LNCaP clone FGC (cell line): ENCODE measurements around the gene PNMA6F.
"Not testable (repeated sequence)": the region's sequence is repeated elsewhere in the genome, so short reads cannot be mapped to it uniquely, and the experiment has no call there.

Experiments
- DNase-seq: peaks from one replicate; pipeline ENCODE4 v3.0.0-alpha.2; 2011; ENCODE audit warnings: low read depth
- H3K4me3 ChIP-seq: 2 replicates; pipeline ENCODE4 v1.5.1; 2011; ENCODE audit warnings: mild to moderate bottlenecking, low read depth, low read length, control low read depth
- TF ChIP-seq, protein P1 (sequence below): IDR thresholded peaks from 2 replicates; pipeline ENCODE4 v1.5.1; 2012; ENCODE audit warnings: mild to moderate bottlenecking; ENCODE audit not compliant: control insufficient read depth, insufficient read depth; ENCODE audit errors: extremely low read depth

Gene PNMA6F

DNA sequence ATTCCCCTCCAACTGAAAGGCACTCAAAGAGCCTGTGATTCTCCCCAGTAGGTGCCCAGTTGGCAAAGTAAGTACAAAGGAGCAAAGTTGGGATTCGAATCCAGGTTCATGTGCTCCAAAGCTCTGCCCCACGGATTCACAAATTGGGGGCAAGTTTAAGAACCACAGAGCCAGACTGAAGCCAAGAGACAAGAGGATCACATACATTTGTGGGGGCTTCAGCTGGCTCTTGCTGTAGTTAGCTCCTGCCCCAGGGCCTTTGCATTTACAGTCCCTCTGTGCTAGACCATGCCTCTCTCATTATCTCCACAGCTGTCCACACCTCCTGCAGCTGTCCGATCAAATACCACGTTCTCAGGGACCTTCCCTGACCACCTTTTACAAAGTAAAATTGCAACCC is 18.8 kb downstream of the PNMA6F start:
- no peak overlapping the region for H3K4me3 ChIP-seq
- TF ChIP-seq, protein P1, sequence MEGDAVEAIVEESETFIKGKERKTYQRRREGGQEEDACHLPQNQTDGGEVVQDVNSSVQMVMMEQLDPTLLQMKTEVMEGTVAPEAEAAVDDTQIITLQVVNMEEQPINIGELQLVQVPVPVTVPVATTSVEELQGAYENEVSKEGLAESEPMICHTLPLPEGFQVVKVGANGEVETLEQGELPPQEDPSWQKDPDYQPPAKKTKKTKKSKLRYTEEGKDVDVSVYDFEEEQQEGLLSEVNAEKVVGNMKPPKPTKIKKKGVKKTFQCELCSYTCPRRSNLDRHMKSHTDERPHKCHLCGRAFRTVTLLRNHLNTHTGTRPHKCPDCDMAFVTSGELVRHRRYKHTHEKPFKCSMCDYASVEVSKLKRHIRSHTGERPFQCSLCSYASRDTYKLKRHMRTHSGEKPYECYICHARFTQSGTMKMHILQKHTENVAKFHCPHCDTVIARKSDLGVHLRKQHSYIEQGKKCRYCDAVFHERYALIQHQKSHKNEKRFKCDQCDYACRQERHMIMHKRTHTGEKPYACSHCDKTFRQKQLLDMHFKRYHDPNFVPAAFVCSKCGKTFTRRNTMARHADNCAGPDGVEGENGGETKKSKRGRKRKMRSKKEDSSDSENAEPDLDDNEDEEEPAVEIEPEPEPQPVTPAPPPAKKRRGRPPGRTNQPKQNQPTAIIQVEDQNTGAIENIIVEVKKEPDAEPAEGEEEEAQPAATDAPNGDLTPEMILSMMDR = no peak
- DNase-seq = no peak

DNA sequence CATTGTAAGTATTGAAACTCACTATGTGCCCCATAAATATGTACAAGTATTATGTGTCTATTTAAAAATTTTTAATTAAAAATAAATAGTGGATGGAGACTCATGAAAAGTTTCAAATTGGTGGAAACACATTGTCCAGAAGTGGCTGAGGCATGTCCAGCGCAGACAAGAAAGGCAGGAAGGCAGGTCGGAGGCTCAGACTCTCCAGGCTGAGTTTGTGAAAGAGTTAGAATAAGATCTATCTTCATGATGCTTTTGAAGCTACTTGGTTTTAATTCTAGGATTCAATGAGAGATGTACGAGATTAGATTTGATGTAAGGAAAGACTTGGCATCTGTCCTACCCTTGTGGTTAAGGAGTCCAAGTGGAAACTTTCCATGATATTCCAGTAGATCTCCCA is 19.8 kb downstream of the PNMA6F start:
- TF ChIP-seq, protein P1 = no peak
- DNase-seq = no peak
- H3K4me3 ChIP-seq = no peak overlapping the region

DNA sequence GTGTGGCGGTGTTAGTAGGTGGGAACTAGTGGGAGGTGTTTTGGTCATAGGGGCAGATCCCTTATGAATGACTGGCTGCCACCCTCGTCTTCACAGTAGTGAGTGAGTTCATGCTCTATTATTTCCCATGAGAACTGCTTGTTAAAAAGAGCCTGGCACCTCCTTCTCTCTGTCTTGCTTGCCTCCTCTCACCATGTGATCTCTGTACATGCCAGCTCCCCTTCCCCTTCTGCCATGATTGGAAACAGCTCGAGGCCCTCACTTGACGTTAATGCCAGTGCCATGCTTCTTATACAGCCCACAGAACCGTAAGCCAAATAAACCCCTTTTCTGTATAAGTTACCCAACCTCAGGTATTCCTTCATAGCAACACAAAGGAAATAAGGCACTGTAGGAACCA is 21.7 kb downstream of the PNMA6F start:
- no peak overlapping the region for H3K4me3 ChIP-seq
- DNase-seq = no peak
- TF ChIP-seq, protein P1 = no peak

DNA sequence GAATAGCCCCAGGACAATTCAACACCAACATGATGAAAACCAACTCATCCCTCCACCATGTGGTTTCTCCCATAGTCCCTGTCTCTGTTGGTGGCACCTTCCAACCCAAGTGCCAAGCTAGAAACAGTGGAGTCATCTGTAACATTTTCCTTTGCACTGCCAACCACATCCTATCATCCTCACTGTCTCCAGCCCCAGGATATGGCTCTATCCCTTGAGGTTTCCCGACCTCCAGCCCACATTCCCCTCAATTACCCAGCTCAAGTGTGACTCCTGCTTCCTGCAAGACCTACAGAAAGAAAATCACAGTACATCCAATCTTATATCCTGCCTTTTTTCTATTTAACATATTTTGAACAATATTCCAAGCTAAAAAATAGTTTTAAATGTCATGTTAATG is 24.2 kb downstream of the PNMA6F start:
- TF ChIP-seq, protein P1 = no peak
- DNase-seq = no peak
- H3K4me3 ChIP-seq = no peak overlapping the region

DNA sequence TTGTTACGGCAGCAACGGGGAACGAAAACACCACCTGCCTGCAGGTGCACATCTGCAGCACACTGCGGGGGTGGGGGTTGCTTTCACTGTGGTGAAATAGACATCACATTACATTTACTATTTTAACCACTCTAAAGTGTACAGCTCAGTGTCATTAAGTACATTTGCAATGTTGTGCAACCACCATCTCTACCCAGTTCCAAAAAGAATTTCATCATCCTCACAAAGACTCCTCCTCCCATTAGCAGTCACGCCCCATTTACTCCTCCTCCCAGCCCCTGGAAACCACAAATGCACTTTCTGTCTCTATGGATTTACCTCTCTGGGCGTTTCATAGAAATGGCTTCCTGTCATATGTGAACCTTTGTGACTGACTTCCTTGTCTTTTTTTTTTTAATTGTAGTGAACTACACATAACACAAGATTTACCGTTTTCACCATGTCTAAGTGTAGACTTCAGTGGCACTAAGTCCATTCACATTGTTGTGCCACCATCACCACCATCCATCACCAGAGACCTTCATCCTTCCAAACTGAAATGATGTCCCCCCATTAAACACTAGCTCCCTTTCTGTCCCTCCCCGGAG is 28.0 kb downstream of the PNMA6F start:
- not testable (repeated sequence) for DNase-seq, H3K4me3 ChIP-seq

DNA sequence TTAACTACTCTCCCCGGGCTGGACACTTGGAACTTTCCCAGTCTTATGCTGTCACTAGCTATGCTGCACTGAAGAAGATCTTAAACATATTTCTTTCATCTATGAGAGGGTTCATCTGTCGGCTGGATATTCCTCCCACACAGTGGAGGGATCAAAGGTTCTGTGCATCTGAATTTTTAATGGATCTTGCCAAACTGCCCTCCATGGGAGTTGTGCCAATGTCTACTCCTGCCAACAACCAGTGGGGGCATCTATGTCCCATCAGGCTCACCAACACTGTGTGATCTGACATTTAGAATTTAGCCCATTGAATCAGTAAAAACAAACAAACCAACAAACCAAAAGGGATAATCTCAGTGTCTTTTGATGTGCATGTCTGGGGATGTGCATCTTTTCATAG is 32.8 kb downstream of the PNMA6F start:
- not testable (repeated sequence) for H3K4me3 ChIP-seq, DNase-seq

DNA sequence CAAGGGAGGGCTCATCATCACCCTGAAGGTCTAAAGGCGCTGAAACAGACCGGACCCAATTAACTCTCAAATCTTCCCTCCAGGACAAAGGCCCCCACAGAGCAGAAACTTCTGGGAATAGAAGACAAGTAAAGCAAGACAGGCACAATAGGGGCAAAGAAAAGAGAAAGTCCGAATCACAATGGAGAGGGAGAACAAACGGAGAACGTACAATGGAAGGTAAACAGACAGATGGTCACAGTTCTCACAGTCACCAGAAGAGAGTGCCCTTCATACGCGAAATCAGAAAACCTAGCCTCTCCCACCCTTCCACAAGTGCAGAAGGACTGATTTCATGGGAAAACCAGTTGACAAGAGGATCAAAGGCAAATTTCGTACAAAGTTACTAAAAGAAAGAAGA is 35.9 kb downstream of the PNMA6F start:
- H3K4me3 ChIP-seq, DNase-seq: not testable (repeated sequence)

DNA sequence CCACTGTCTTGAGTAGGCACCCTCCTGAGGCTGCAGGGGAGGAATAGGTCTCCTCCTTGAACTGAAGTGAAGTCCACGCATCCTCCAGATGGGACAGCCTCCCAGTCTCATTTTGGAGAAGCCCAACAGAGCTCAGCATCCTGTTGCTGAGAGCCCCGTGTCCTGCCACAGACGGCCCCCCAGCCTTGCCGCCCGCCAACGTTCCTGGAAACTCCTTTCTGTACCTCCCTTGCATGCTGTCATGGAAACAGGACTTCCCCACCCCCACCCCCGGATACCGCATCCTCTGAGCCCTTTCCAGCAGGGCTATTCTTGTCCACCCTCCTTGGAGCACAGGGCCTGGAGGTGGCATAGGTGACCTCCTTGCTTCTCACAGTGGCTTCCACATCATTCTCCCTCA is 37.6 kb downstream of the PNMA6F start:
- DNase-seq, H3K4me3 ChIP-seq: not testable (repeated sequence)

DNA sequence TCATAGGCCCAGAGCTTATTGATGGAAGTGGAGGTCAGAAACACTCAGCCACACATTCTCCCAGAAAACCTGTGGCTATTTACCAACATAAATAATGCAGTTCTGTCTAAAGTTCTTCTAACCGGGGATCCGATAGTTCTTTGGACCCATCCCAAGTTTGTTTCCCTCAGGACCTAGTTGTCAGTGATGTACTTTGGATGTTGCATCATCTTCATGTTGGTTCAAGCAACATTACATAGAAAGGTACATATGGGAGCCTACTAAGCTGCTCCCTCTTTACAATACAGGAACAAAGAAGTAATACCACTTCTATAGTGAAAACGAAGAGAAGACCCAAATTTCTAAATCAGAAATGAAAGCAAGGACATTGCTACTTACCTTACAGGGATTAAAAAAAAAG is 39.8 kb downstream of the PNMA6F start:
- DNase-seq = not testable (repeated sequence)

DNA sequence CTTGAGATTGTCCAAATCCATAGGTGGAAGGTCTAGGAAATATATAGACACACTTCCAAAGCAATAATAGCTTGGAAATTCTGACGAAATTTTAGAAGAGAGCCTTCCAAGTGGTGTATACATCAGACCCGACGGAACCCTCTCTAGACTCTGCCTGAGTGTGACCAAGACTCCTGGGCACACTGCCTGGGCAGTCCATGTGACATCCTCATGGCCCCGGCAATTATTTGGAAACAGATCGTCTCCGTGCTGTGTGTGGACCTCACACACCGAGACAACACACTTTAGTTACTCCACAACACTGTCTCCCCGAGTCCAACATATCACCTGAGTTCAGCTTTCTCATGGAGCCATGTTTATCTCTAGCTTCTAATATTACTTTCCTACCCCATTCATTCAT is 42.3 kb downstream of the PNMA6F start:
- not testable (repeated sequence) for H3K4me3 ChIP-seq, DNase-seq

More for the DNA sequence above, 39.8 kb downstream of the PNMA6F start:
- H3K4me3 ChIP-seq = not testable (repeated sequence)

DNA sequence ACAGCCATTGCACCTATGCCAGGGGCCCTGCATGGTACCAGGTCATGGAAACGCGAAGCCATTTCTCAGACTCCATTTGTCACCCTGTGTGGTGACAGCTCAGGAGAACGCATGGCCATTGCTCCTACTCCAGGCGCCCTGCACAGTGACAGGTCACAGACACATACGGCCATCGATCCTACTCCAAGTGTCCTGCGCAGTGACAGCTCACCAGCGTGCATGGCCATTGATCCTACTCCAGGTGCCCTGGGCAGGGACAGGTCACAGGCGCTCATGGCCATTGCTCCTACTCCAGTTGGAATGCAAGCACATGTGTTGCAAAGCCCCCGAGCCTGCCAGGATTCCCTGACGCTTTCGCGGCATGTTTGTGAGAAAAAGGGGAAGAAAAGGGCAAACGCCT is 45.5 kb downstream of the PNMA6F start:
- DNase-seq, H3K4me3 ChIP-seq: not testable (repeated sequence)

DNA sequence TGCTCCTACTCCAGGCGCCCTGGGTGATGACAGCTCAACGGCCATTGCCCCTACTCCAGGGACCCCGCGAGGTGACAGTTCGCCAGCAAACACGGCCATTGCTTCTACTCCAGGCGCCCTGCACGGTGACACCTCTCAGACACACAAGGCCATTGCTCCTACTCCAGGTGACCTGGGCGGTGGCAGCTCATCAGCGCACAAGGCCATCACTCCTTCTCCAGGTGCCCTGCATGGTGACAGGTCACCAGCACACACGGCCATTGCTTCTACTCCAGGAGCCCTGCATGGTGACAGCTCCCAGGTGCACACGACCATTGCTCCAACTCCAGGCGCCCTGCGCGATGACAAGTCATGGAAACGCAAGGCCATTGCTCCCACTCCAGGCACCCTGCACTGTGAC is 46.1 kb downstream of the PNMA6F start:
- H3K4me3 ChIP-seq, DNase-seq: not testable (repeated sequence)

DNA sequence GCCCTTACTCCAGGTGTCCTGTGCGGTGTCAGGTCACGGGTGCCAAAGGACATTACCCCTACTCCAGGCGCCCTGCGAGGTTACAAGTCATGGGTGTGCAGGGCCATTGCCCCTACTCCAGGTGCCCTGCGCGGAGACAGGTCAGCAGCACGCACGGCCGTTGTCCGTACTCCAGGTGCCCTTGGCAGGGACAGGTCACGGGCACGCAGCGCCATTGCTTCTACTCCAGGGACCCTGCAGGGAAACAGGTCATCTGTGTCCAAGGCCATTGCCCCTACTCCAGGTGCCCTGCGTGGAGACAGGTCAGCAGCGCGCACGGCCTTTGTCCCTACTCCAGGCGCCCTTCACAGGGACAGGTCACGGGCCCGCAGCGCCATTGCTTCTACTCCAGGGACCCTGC is 49.0 kb downstream of the PNMA6F start:
- not testable (repeated sequence) for H3K4me3 ChIP-seq, DNase-seq

DNA sequence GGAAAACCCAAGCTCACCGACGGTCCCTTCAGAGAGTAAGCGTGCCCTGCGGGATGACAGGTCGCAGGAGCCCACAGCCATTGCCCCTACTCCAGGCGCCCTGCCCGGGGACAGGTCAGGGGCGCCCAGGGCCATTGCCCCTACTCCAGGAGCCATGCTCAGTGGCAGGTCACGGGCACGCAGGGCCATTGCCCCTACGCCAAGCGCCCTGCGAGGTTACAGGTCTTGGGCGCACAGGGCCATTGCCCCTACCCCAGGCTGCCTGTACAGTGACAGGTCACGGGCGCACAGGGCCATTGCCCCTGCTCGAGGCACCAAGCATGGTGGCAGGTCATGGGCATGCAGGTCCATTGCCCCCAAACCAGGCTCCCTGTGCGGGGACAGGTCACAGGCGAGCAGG is 49.5 kb downstream of the PNMA6F start:
- not testable (repeated sequence) for H3K4me3 ChIP-seq, DNase-seq
